GM18868 (cell line): ENCODE measurements around the gene AGRN.
"Not testable (repeated sequence)": the region's sequence is repeated elsewhere in the genome, so short reads cannot be mapped to it uniquely, and the experiment has no call there.

Experiments used
- ATAC-seq: cut with Tn5 transposase; IDR thresholded peaks from one replicate; pipeline ENCODE4 v1.9.1; 2021; ENCODE audit warnings: mild to moderate bottlenecking, moderate library complexity; ENCODE audit not compliant: unreplicated experiment

AGRN gene

GRCh38 chr1:1063261-1063944 lies 43.5 kb downstream of the AGRN start:
- ATAC-seq = no peak

- ATAC-seq = peak; percentile 64
These were observed 44.3 kb downstream of the AGRN start for GRCh38 chr1:1063945-1064831.

GRCh38 chr1:1065265-1065939 lies 45.5 kb downstream of the AGRN start:
- no peak for ATAC-seq

GRCh38 chr1:1065940-1066304 lies 46.0 kb downstream of the AGRN start:
- not testable (repeated sequence) for ATAC-seq

GRCh38 chr1:1066403-1067283 lies 46.7 kb downstream of the AGRN start:
- no peak for ATAC-seq

GRCh38 chr1:1067284-1067859 lies 47.5 kb downstream of the AGRN start:
- no peak for ATAC-seq

GRCh38 chr1:1067860-1068516 lies 48.1 kb downstream of the AGRN start:
- ATAC-seq = no peak

GRCh38 chr1:1068517-1069055 lies 48.7 kb downstream of the AGRN start:
- ATAC-seq = no peak

- peak; percentile 49 for ATAC-seq
These were observed 49.3 kb downstream of the AGRN start for GRCh38 chr1:1069056-1069710.

GRCh38 chr1:1069711-1070676 lies 50.1 kb downstream of the AGRN start:
- no peak for ATAC-seq

GRCh38 chr1:1071486-1072298 lies 51.8 kb downstream of the AGRN start:
- no peak for ATAC-seq

GRCh38 chr1:1072299-1072848 lies 52.5 kb downstream of the AGRN start:
- ATAC-seq = no peak

- no peak for ATAC-seq
These were observed 53.2 kb downstream of the AGRN start for GRCh38 chr1:1072849-1073742.

- ATAC-seq = no peak
These were observed 54.0 kb downstream of the AGRN start, which contains the start of gene RNF223 for GRCh38 chr1:1073743-1074587. RNF223 (minus strand) TSS chr1:1074306; CDS start chr1:1072566, 1,740 bp downstream.
